Measurements from ENCODE around the gene METTL16.

DNA sequence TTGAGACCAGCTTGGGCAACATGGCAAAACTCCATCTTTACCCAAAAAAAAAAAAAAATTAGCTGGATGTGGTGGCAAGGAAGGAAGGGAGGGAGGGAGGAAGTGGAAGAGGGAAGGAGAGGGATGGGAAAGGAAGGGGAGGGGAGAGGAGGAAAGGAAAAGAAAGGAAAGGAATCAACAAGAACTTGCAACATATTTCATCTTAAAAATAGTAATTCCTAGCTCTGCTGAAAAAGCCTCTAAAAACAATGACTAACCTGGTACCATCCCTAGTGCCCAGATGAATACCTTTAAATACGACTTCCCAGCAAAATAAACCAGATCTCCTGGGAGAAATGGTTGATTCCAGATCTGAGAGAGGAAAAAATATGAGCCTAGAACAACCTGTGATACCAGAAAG lies 83.8 kb downstream of the METTL16 start:
- TF ChIP-seq, protein P1, sequence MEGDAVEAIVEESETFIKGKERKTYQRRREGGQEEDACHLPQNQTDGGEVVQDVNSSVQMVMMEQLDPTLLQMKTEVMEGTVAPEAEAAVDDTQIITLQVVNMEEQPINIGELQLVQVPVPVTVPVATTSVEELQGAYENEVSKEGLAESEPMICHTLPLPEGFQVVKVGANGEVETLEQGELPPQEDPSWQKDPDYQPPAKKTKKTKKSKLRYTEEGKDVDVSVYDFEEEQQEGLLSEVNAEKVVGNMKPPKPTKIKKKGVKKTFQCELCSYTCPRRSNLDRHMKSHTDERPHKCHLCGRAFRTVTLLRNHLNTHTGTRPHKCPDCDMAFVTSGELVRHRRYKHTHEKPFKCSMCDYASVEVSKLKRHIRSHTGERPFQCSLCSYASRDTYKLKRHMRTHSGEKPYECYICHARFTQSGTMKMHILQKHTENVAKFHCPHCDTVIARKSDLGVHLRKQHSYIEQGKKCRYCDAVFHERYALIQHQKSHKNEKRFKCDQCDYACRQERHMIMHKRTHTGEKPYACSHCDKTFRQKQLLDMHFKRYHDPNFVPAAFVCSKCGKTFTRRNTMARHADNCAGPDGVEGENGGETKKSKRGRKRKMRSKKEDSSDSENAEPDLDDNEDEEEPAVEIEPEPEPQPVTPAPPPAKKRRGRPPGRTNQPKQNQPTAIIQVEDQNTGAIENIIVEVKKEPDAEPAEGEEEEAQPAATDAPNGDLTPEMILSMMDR (IDR thresholded peaks at IDR 0.05 in 8 of 11, conservative IDR thresholded peaks at IDR 0.05 in 3 of 11): no peak
- no peak for TF ChIP-seq POLR2A (IDR thresholded peaks at IDR 0.05)
- TF ChIP-seq POLR2AphosphoS5 (IDR thresholded peaks at IDR 0.05): no peak
